HCT116 (cell line): Measurements from ENCODE around the gene NDUFA9.

Experiments
- EZH2 ChIP-seq: fragments of 200-600 bp; sonication (generic); IDR thresholded peaks from 2 replicates; pipeline ENCODE4 v1.6.1; 2017; ENCODE audit warnings: antibody characterized with exemption, mixed run types
- FOSL1 ChIP-seq: IDR thresholded peaks from 2 replicates; pipeline ENCODE4 v1.6.1; 2012; ENCODE audit warnings: low read depth
- JUND ChIP-seq: IDR thresholded peaks from 2 replicates; pipeline ENCODE4 v1.6.1; 2012
- MAX ChIP-seq: IDR thresholded peaks from 2 replicates; pipeline ENCODE4 v1.6.1; 2012
- POLR2A ChIP-seq: IDR thresholded peaks from 2 replicates; pipeline ENCODE4 v1.7.0; 2011; ENCODE audit warnings: borderline replicate concordance; ENCODE audit not compliant: insufficient read depth, insufficient read length; ENCODE audit errors: extremely low read depth
- POLR2AphosphoS5 ChIP-seq: IDR thresholded peaks from 2 replicates; pipeline ENCODE4 v1.6.1; 2011; ENCODE audit warnings: mild to moderate bottlenecking, low read depth, low read length, moderate library complexity
- RAD21 ChIP-seq: IDR thresholded peaks from 2 replicates; pipeline ENCODE4 v1.6.1; 2012; ENCODE audit warnings: low read depth, mild to moderate bottlenecking
- SRF ChIP-seq: IDR thresholded peaks from 2 replicates; pipeline ENCODE4 v1.6.1; 2012; ENCODE audit warnings: low read depth
- YY1 ChIP-seq: IDR thresholded peaks from 2 replicates; pipeline ENCODE4 v1.6.1; 2011; ENCODE audit warnings: low read length, low read depth, moderate library complexity, mild to moderate bottlenecking; ENCODE audit not compliant: insufficient replicate concordance; ENCODE audit errors: extremely low read depth
- ZNF274 ChIP-seq: fragments of 200-500 bp; sonication (Bioruptor generic); IDR thresholded peaks from 2 replicates; pipeline ENCODE4 v1.6.1; 2014; ENCODE audit warnings: mild to moderate bottlenecking, low read depth, low read length, inconsistent platforms
- TF ChIP-seq, protein P1 (sequence below), 3 experiments: fragments of 200-600 bp in 1 of 3; sonication (generic) in 1 of 3; IDR thresholded peaks in 2 of 3; conservative IDR thresholded peaks in 1 of 3; 2 replicates each; pipeline ENCODE4 v1.5.1; 2012 to 2017; ENCODE audit warnings: low read depth in 2 of 3, low read length in 2 of 3, antibody characterized with exemption in 1 of 3, borderline replicate concordance in 1 of 3, control low read depth in 1 of 3, mild to moderate bottlenecking in 1 of 3, mixed read lengths in 1 of 3, mixed run types in 1 of 3, moderate library complexity in 1 of 3; ENCODE audit not compliant: insufficient read depth in 1 of 3

DNA sequence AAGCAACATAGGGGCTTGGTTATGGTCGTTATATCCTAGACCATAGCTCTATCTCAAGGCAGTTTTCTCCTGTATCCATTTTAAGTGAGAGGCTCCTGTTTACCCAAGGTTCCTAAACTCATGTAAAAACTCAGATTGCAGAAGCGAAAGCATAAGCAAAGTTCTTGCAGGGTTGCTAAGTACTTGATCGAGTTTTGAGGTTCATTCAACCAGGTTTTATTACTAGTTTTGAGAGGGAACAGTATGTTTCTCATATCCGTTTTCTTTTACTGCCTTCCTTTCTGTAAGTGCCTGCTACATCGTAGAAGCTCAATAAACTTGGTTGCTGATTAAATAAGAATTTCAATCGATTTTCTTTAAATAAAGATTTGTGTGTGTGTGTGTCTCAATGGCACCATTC is 5.2 kb upstream of the NDUFA9 start:
- TF ChIP-seq, protein P1, sequence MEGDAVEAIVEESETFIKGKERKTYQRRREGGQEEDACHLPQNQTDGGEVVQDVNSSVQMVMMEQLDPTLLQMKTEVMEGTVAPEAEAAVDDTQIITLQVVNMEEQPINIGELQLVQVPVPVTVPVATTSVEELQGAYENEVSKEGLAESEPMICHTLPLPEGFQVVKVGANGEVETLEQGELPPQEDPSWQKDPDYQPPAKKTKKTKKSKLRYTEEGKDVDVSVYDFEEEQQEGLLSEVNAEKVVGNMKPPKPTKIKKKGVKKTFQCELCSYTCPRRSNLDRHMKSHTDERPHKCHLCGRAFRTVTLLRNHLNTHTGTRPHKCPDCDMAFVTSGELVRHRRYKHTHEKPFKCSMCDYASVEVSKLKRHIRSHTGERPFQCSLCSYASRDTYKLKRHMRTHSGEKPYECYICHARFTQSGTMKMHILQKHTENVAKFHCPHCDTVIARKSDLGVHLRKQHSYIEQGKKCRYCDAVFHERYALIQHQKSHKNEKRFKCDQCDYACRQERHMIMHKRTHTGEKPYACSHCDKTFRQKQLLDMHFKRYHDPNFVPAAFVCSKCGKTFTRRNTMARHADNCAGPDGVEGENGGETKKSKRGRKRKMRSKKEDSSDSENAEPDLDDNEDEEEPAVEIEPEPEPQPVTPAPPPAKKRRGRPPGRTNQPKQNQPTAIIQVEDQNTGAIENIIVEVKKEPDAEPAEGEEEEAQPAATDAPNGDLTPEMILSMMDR (IDR thresholded peaks at IDR 0.05 in 2 of 3, conservative IDR thresholded peaks at IDR 0.05 in 1 of 3; ENCODE audit: borderline replicate concordance in 1 of 3, insufficient read depth in 1 of 3, low read depth in 2 of 3, low read length in 2 of 3) = no peak
- no peak for TF ChIP-seq YY1
- TF ChIP-seq SRF = no peak
- no peak for TF ChIP-seq POLR2AphosphoS5
- no peak for TF ChIP-seq ZNF274
- no peak for TF ChIP-seq EZH2
- no peak for TF ChIP-seq POLR2A
- TF ChIP-seq JUND = no peak
- no peak for TF ChIP-seq FOSL1
- TF ChIP-seq RAD21 = no peak
- TF ChIP-seq MAX = no peak
